ENCODE measurements around the gene FASN.

FASN gene

GRCh38 chr17:82091264-82092066 is 6.6 kb downstream of the FASN start:
- Histone ChIP-seq H3K4me3 (IDR thresholded peaks at IDR 0.05; ENCODE audit: insufficient read depth, low read depth, low read length) (no peak overlapping the region), H3K4me2 (no peak overlapping the region), H4K20me1 (ENCODE audit: insufficient read depth) (peaks cover 11% of the 10 kb centered on the region; the same call in 1 of the 2 replicates), H2AFZ (ENCODE audit: low read depth) (no peak overlapping the region), H3K27ac (no peak overlapping the region), H3K27me3 (ENCODE audit: insufficient read depth, low read depth) (no peaks in the 10 kb centered on the region), H3K4me1 (ENCODE audit: low read depth, poor library complexity, severe bottlenecking) (peaks cover 13% of the 10 kb centered on the region), H3K9ac (no peak overlapping the region), H3K36me3 (ENCODE audit: insufficient read depth) (peaks cover 25% of the 10 kb centered on the region; the same call in 1 of the 2 replicates), H3K79me2 (ENCODE audit: insufficient read depth, low read depth) (peaks cover 19% of the 10 kb centered on the region)
- TF ChIP-seq CTCF (conservative IDR thresholded peaks at IDR 0.05; ENCODE audit: low read depth, low read length) = no peak

GRCh38 chr17:82090549-82091263 is 7.3 kb downstream of the FASN start:
- no peak overlapping the region for H3K9ac ChIP-seq
- H4K20me1 ChIP-seq (ENCODE audit: insufficient read depth) = peaks cover 5% of the 10 kb centered on the region; the same call in 1 of the 2 replicates
- H3K27me3 ChIP-seq (ENCODE audit: insufficient read depth, low read depth) = no peaks in the 10 kb centered on the region
- no peak overlapping the region for H3K4me3 ChIP-seq (IDR thresholded peaks at IDR 0.05; ENCODE audit: insufficient read depth, low read depth, low read length)
- no peak for TF ChIP-seq CTCF (conservative IDR thresholded peaks at IDR 0.05; ENCODE audit: low read depth, low read length)
- H3K4me1 ChIP-seq (ENCODE audit: low read depth, poor library complexity, severe bottlenecking) = peaks cover 6% of the 10 kb centered on the region
- H3K4me2 ChIP-seq = no peak overlapping the region
- H2AFZ ChIP-seq (ENCODE audit: low read depth) = no peak overlapping the region
- H3K36me3 ChIP-seq (ENCODE audit: insufficient read depth) = peaks cover 32% of the 10 kb centered on the region; the same call in 1 of the 2 replicates
- no peak overlapping the region for H3K27ac ChIP-seq
- H3K79me2 ChIP-seq (ENCODE audit: insufficient read depth, low read depth) = peaks cover 11% of the 10 kb centered on the region

- Histone ChIP-seq H3K4me1 (ENCODE audit: low read depth, poor library complexity, severe bottlenecking) (peaks cover under 1% of the 10 kb centered on the region), H3K9ac (no peak overlapping the region), H3K4me3 (IDR thresholded peaks at IDR 0.05; ENCODE audit: insufficient read depth, low read depth, low read length) (no peak overlapping the region), H2AFZ (ENCODE audit: low read depth) (no peak overlapping the region), H3K36me3 (ENCODE audit: insufficient read depth) (peaks cover 35% of the 10 kb centered on the region; the same call in 1 of the 2 replicates), H4K20me1 (ENCODE audit: insufficient read depth) (no peaks in the 10 kb centered on the region), H3K27me3 (ENCODE audit: insufficient read depth, low read depth) (no peaks in the 10 kb centered on the region), H3K4me2 (no peak overlapping the region), H3K27ac (no peak overlapping the region), H3K79me2 (ENCODE audit: insufficient read depth, low read depth) (peaks cover 3% of the 10 kb centered on the region; the same call in 1 of the 2 replicates)
- no peak for TF ChIP-seq CTCF (conservative IDR thresholded peaks at IDR 0.05; ENCODE audit: low read depth, low read length)
These were observed 8.1 kb downstream of the FASN start for GRCh38 chr17:82089723-82090548.

Measured in KMS-11 (cell line).